K562 (cell line): ENCODE measurements around the gene ANK3. TPM values are rescaled to one million over a fixed set of nuclear protein-coding genes. Genes with fewer than 3 reads are reported as not detected.

Source experiments
- ATAC-seq: fragments of 200-7000 bp; cut with Tn5 transposase; 3 replicates; pipeline ENCODE4 v1.9.1; 2020; ENCODE audit warnings: moderate library complexity
- BruUV-seq: library from RNA; stranded (reverse); fragments of 400-500 nt; replicated peaks from 2 replicates; lab custom pipeline; 2021; lab: Mats Ljungman, UMichigan
- CTCF ChIA-PET: fragments of 300-600 bp; formaldehyde crosslinking; extraction: SDS; loops from one replicate; lab custom pipeline; 2021; ENCODE audit warnings: low intra/inter-chr PET ratio; lab: Yijun Ruan, JAX
- POLR2A ChIA-PET: fragments of 300-600, 350-650 bp; sonication (Branson Sonifier 250); formaldehyde crosslinking; extraction: SDS; loops from one replicate; lab custom pipeline; 2021; ENCODE audit warnings: antibody characterized with exemption, inconsistent platforms; lab: Yijun Ruan, JAX
- DNase-seq, 4 experiments: peaks; one replicate each; pipeline versions ENCODE4 v3.0.0 to v3.0.0-alpha.2; 2011 to 2018; ENCODE audit warnings: low spot score in 3 of 4, mixed read lengths in 3 of 4; ENCODE audit errors: extremely low read depth in 1 of 4
- FAIRE-seq: peaks from 2 replicates; lab custom pipeline; 2011; peaks lifted over from hg19 to GRCh38; lab: Jason Lieb, UNC
- H2AFZ ChIP-seq: 2 replicates; pipeline ENCODE4 v1.6.0; 2011; ENCODE audit warnings: low read depth, low read length, control low read depth, inconsistent platforms
- H3K27ac ChIP-seq: fragments of 200-600 bp; 3 replicates; pipeline ENCODE4 v1.8.0; 2011; ENCODE audit warnings: low read depth, mild to moderate bottlenecking, control low read depth, inconsistent platforms, low read length, moderate library complexity, mixed read lengths; ENCODE audit errors: extremely low read depth
- H3K27me3 ChIP-seq, 2 experiments: fragments of 300-600 bp in 1 of 2; 2 replicates in 1 of 2; 3 replicates in 1 of 2; pipeline versions ENCODE4 v1.6.0 to v1.8.0; 2011; ENCODE audit warnings: inconsistent platforms in 2 of 2, low read length in 2 of 2, mild to moderate bottlenecking in 1 of 2, mixed read lengths in 1 of 2, moderate library complexity in 1 of 2; ENCODE audit not compliant: control insufficient read depth in 2 of 2, insufficient read depth in 2 of 2
- H3K36me3 ChIP-seq: fragments of 300-600 bp; 3 replicates; pipeline ENCODE4 v1.8.0; 2011; ENCODE audit warnings: mild to moderate bottlenecking, low read length, inconsistent platforms; ENCODE audit not compliant: control insufficient read depth, insufficient read depth
- H3K4me1 ChIP-seq, 2 experiments: fragments of 200-600 bp in 1 of 2; replicated peaks in 1 of 2; 2 replicates in 1 of 2; 3 replicates in 1 of 2; pipeline versions ENCODE4 v1.5.1 to v1.8.0; 2011; ENCODE audit warnings: inconsistent platforms in 2 of 2, low read length in 2 of 2, mild to moderate bottlenecking in 1 of 2, mixed read lengths in 1 of 2, moderate library complexity in 1 of 2; ENCODE audit not compliant: control insufficient read depth in 2 of 2, insufficient read depth in 2 of 2
- H3K4me2 ChIP-seq: 2 replicates; pipeline ENCODE4 v1.6.1; 2011; ENCODE audit warnings: low read length, control low read depth, inconsistent platforms, mixed read lengths; ENCODE audit not compliant: insufficient read depth
- H3K4me3 ChIP-seq: fragments of 200-600 bp; sonication (generic), shearing (Covaris generic); 2 replicates; pipeline ENCODE4 v1.5.1; 2016; ENCODE audit warnings: control low read depth, inconsistent platforms
- H3K79me2 ChIP-seq: fragments of 200-600 bp; 3 replicates; pipeline ENCODE4 v1.8.0; 2011; ENCODE audit warnings: low read length, inconsistent platforms; ENCODE audit not compliant: control insufficient read depth, insufficient read depth
- H3K9ac ChIP-seq, 2 experiments: 2 replicates each; pipeline versions ENCODE4 v1.6.0 to v1.6.1; 2011; ENCODE audit warnings: low read depth in 2 of 2, low read length in 2 of 2, control low read depth in 1 of 2, inconsistent platforms in 1 of 2, mild to moderate bottlenecking in 1 of 2, mixed read lengths in 1 of 2; ENCODE audit not compliant: insufficient read depth in 1 of 2
- H3K9me1 ChIP-seq: one replicate; pipeline ENCODE4 v1.6.0; 2011; ENCODE audit warnings: inconsistent platforms, mild to moderate bottlenecking, low read length, moderate library complexity; ENCODE audit not compliant: control insufficient read depth, insufficient read depth
- H3K9me3 ChIP-seq: replicated peaks from 2 replicates; pipeline ENCODE4 v1.5.1; 2011; ENCODE audit warnings: low read depth, low read length, inconsistent platforms; ENCODE audit not compliant: control insufficient read depth, insufficient read depth
- H4K20me1 ChIP-seq: replicated peaks from 2 replicates; pipeline ENCODE4 v1.6.1; 2011; ENCODE audit warnings: low read length, inconsistent platforms, mixed read lengths; ENCODE audit not compliant: control insufficient read depth, insufficient read depth
- CEBPB ChIP-seq: fragments of 450-650 bp; IDR thresholded peaks from 2 replicates; pipeline ENCODE4 v1.6.1; 2016; ENCODE audit warnings: missing genetic modification characterization, missing compliant biosample characterization
- CEBPG ChIP-seq, 3 experiments: fragments of 200-800 bp in 1 of 3; sonication (Bioruptor generic) in 1 of 3; sonication (generic) in 1 of 3; formaldehyde crosslinking in 1 of 3; IDR thresholded peaks in 2 of 3; conservative IDR thresholded peaks in 1 of 3; 2 replicates each; pipeline versions ENCODE4 v1.6.1 to v1.8.0; 2016 to 2022; ENCODE audit warnings: missing compliant biosample characterization in 2 of 3, missing genetic modification characterization in 2 of 3, mild to moderate bottlenecking in 1 of 3, missing genetic modification reagents in 1 of 3
- FOXK2 ChIP-seq, 2 experiments: fragments of 450-650 bp; IDR thresholded peaks in 1 of 2; conservative IDR thresholded peaks in 1 of 2; 2 replicates each; pipeline ENCODE4 v1.6.1; 2016; ENCODE audit warnings: low read depth in 2 of 2, mild to moderate bottlenecking in 1 of 2
- MCM7 ChIP-seq, 2 experiments: fragments of 450-650 bp; IDR thresholded peaks; 2 replicates each; pipeline ENCODE4 v1.6.1; 2016 to 2018
- ZBTB17 ChIP-seq: fragments of 450-650 bp; formaldehyde crosslinking; IDR thresholded peaks from 2 replicates; pipeline ENCODE4 v1.4.0; 2020; ENCODE audit warnings: mild to moderate bottlenecking
- ZNF316 ChIP-seq: fragments of 450-650 bp; IDR thresholded peaks from 2 replicates; pipeline ENCODE4 v1.6.1; 2016
- ZNF57 ChIP-seq: fragments of 450-650 bp; formaldehyde crosslinking; IDR thresholded peaks from 2 replicates; pipeline ENCODE4 v1.4.0; 2020; ENCODE audit warnings: mild to moderate bottlenecking, moderate library complexity
- WGBS: fragments of 100-300 bp; shearing (Covaris generic); methylation state at CpG from one replicate; pipeline ENCODE4 v1.1.6; 2016; ENCODE audit warnings: low coverage, mixed read lengths; ENCODE audit not compliant: insufficient coverage; ENCODE audit errors: missing lambda C conversion rate; 5-methylcytosine and 5-hydroxymethylcytosine counted together
- in situ Hi-C: fragments of 300-500 bp; cut with MboI; formaldehyde crosslinking; loops from 4 replicates; pipeline ENCODE4 v1.15.0; 2018; ENCODE audit warnings: inconsistent platforms, mixed read lengths
- intact Hi-C: fragments of 100-400 bp; cut with micrococcal nuclease; formaldehyde crosslinking; loops from 2 replicates; pipeline ENCODE4 v1.14.2; 2022
- polyA plus RNA-seq, 8 experiments: library from polyadenylated mRNA; depleted of rRNA in 4 of 8; stranded (reverse) in 5 of 8; unstranded in 3 of 8; fragments of >200 nt; fragmentation: Nextera tagmentation in 2 of 8; fragmentation: Illumina TruSeq in 1 of 8; extraction: Ambion mirVana in 2 of 8; extraction: Trizol in 1 of 8; gene quantifications; 2 replicates each; pipeline versions ENCODE4 v1.2.1 to v1.2.3, GENCODE V29; 2011 to 2014; ENCODE audit warnings: inconsistent platforms in 1 of 8, missing spikeins in 1 of 8
- total RNA-seq, 7 experiments: library from RNA; depleted of rRNA in 6 of 7; stranded (reverse); fragments of >200 nt in 6 of 7; fragmentation: Illumina TruSeq in 2 of 7; extraction: Trizol in 2 of 7; gene quantifications; 2 replicates each; pipeline versions ENCODE4 v1.2.1 to v1.2.3, GENCODE V29; 2011 to 2021; ENCODE audit warnings: low replicate concordance in 1 of 7

The ANK3 gene
- total and polyA plus RNA-seq, 9 of the 15 experiments (the other 6 are each of a cell fraction or from before 2014, with no cell fraction given) = 10.0 to 32.3 (median 17.9) TPM

GRCh38 chr10:60338002-60338564 is 51.6 kb downstream of the ANK3 start:
- CTCF ChIA-PET = no interaction called here
- intact Hi-C loops (loop anchor here (5.0 to 10.0 kb wide), 2 partner anchors 101 to 307 kb away; no protein-coding TSS in a partner anchor), in situ Hi-C loops (no loop called here)
- no peak for TF ChIP-seq FOXK2 (conservative IDR thresholded peaks at IDR 0.05 in 1 of 2, IDR thresholded peaks at IDR 0.05 in 1 of 2; ENCODE audit: low read depth in 2 of 2)
- no peak for TF ChIP-seq CEBPG (CRISPR knock-in tag; IDR thresholded peaks at IDR 0.05)
- peak in 1 of 2 experiments; percentile 57; a peak in 2 of 4 replicates for TF ChIP-seq CEBPG (tag; conservative IDR thresholded peaks at IDR 0.05 in 1 of 2, IDR thresholded peaks at IDR 0.05 in 1 of 2)
- no peak for TF ChIP-seq ZNF316
- TF ChIP-seq CEBPB (tag) = peak; percentile 28
- no peak for TF ChIP-seq ZNF57 (CRISPR knock-in tag)
- no peak for TF ChIP-seq ZBTB17 (CRISPR knock-in tag)
- no peak for TF ChIP-seq MCM7 (IDR thresholded peaks at IDR 0.05)
- no TSS peak for BruUV-seq
- Histone ChIP-seq H2AFZ (no peak overlapping the region), H3K36me3 (no peaks in the 10 kb centered on the region), H3K4me2 (no peak overlapping the region), H4K20me1 (no peaks in the 10 kb centered on the region), H3K4me1 (no peaks in the 10 kb centered on the region), H3K79me2 (no peaks in the 10 kb centered on the region), H3K9me3 (no peaks in the 10 kb centered on the region), H3K27ac (no peak overlapping the region), H3K9me1 (no peaks in the 10 kb centered on the region), H3K27me3 (no peaks in the 10 kb centered on the region), H3K9ac (no peak overlapping the region), H3K4me3 (no peak overlapping the region)
- DNase-seq = no peak
- ATAC-seq = no peak
- POLR2A ChIA-PET = no interaction called here
- 0% methylated on average over 2 of the region's 2 CpGs for WGBS
- no peak for FAIRE-seq
